GM23248 (cell line): Measurements from ENCODE around the gene TGFBI.

Experiments
- EZH2 ChIP-seq: fragments of 200-600 bp; sonication (generic); IDR thresholded peaks from 2 replicates; pipeline ENCODE4 v1.6.1; 2018; ENCODE audit warnings: antibody characterized with exemption, mild to moderate bottlenecking; ENCODE audit not compliant: insufficient read depth, poor library complexity, severe bottlenecking
- EZH2phosphoT487 ChIP-seq: fragments of 200-600 bp; sonication (generic); IDR thresholded peaks from 2 replicates; pipeline ENCODE4 v1.6.1; 2018; ENCODE audit warnings: antibody characterized with exemption, moderate library complexity, mild to moderate bottlenecking, low read depth; ENCODE audit not compliant: insufficient read depth

GRCh38 chr5:136028782-136029742 is at the start of gene TGFBI:
- TF ChIP-seq EZH2, result no peak
- no peak for TF ChIP-seq EZH2phosphoT487
